KG1 (cell line): ENCODE results near the gene DAPP1.

ENCODE experiments used
- DNase-seq: peaks from one replicate; lab custom pipeline; 2025; lab: John Stamatoyannopoulos, UW

Gene DAPP1

GRCh38 chr4:99853999-99854398 is 37.4 kb downstream of the DAPP1 start:
- DNase-seq, result no peak

DNA sequence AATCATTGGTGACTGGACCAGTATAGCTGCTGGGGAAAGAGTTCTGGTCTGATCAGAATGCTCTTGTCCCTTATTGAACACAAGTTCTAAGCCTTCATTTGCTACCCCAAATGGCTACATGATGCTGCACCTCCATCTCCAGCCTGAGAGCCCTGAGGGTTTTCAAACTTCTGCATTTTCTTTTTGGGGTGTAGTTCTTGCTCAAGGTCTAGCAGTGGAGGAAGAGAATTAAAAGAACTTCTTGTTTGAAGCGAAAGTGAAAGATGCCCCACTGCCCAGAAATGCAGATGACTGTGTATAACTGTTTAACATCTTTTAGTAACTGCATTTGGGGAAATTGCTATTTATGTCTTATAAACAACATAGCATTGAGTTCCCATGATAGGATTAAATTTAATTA is 39.1 kb downstream of the DAPP1 start:
- peak; percentile 35 for DNase-seq

DNA sequence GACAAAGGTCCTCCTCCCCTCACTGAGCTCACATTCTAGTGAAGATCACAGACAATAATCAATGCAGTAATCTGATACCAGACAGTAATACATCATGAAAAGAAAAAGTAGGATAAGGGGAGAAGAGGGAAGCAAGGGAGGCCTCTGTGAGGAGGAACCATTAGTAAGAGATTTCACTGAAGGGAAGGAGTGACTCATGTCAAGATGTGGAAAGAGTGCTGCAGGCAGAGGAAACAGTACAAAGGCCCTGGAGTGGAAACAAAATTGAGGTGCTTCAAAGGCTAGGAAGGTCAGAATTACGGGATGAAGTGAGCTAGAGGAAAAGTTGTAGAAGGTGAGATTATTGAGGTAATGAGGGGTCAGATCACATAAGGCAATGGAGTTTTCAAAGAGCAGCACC is 39.5 kb downstream of the DAPP1 start:
- DNase-seq, result peak; percentile 36

GRCh38 chr4:99857307-99857706 is 40.7 kb downstream of the DAPP1 start:
- peak; percentile 48 for DNase-seq

DNA sequence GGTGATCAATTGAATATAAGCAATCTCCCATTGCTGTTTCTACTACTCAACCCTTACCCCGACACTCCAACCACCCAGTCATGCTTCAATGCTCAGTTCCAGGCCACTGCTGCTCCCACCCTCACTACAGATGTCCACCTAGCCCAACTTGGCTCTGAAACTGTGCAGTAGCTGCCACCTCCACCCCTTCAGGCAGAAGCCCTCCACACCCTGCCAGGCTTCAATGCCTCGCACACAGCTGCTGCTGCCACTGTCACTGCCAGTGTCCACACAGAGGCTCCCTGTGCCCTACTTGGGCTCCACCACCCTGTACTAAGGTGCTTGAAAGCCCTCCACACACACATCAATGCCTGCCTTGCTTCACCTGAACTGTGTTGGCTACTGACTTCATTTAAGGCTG is 43.0 kb downstream of the DAPP1 start:
- no peak for DNase-seq

DNA sequence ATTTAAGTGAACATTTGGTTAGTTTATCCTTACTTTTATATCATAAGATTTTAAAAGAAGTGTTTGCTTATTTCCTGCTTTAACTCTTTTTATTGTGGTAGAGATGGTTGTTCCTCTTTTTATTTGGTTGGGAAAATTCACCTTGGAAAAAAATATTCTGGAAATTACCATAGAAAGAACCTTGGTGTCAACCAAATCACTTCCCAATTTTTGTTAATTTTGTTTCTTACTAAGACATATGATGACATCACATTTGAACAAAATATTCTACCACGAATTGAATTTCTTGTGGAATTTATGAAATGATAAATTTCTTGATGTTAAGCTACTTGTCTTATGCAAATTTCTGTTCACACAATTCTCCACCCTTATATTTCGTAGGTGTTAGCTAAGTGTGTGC is 43.9 kb downstream of the DAPP1 start:
- DNase-seq, result no peak

GRCh38 chr4:99861120-99861905 is 44.7 kb downstream of the DAPP1 start:
- no peak for DNase-seq

DNA sequence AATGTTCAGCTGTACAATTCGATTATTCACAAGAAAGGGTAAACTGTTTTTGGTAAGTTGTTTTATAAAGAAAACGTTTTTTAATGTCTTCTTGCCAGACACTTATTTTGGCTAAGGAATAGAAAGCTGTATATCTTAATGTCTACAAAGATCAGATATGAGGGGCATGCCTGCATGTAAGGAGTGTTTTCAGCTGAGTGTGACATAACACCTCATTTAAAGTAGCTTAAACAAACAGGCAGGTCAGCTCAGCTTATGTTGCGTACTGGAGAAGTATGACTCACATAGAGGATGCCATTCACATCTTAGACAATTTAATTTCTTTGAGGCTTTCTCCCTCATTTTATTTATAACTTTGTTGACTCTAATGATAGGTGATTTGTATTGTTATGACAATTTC is 47.2 kb downstream of the DAPP1 start:
- no peak for DNase-seq

- no peak for DNase-seq
Measured at GRCh38 chr4:99868126-99868596, 51.5 kb downstream of the DAPP1 start.

- no peak for DNase-seq
Measured at GRCh38 chr4:99872570-99872969, 55.9 kb downstream of the DAPP1 start.

- no peak for DNase-seq
Measured at GRCh38 chr4:99875071-99875470, 58.4 kb downstream of the DAPP1 start.

GRCh38 chr4:99876946-99877345 is 60.3 kb downstream of the DAPP1 start:
- DNase-seq, result no peak

- no peak for DNase-seq
Measured at GRCh38 chr4:99878604-99879003, 62.0 kb downstream of the DAPP1 start.

DNA sequence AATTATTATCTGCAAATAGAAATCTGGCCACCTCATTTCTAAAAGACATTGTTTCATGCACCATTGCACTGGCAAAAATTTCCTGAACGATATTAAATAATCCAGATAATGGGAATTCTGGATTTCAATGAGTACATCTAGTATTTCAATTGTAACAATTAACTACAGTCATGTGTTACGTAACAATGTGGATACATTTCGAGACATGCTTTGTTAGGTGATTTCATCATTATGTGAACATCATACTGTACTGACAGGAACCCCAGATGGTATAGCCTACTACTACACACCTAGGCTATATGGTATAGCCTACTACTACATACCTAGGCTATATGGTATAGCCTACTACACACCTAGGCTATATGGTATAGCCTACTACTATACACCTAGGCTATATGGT is 62.8 kb downstream of the DAPP1 start:
- DNase-seq, result no peak

GRCh38 chr4:99885063-99885664 is 68.5 kb downstream of the DAPP1 start:
- DNase-seq, result peak; percentile 9

- no peak for DNase-seq
Measured at GRCh38 chr4:99885687-99886086, 69.1 kb downstream of the DAPP1 start.

GRCh38 chr4:99886146-99886545 is 69.5 kb downstream of the DAPP1 start:
- no peak for DNase-seq

DNA sequence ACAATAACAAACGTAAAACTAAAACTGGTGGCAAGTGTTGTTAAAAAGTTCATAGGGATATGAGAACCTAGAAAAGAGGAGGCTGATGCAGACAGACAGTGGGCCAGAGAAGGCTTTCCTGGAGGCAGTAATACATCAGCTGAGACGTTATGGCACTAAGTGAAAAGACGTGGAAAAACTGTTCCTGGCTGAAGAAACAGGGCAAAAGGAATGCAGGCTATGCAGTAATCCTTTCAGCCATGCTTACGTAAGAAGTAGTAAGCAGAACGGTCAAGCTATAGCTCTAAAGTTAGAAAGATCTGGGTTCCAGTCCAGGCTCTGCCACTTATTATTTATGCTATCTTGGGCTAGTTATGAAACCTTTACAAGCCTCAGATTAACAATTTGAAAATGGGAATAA is 71.2 kb downstream of the DAPP1 start:
- no peak for DNase-seq

DNA sequence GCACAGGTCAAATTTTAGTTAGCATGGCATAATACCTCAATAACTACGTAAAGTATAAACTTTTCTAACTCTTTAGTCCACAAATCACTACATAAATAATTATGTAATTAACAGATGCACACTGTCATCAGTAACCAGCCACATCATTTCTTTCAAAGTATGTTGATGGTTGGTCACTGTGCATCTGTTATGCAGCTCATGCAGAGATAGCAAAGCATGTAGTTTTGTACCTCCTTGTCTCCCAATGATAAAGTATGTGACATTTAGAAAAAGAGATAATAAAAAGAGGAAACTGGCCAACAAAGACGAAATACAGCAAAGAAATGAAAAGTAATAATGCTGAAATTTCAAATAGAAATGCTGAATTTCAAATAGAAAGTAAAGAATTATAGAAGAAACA is 74.7 kb downstream of the DAPP1 start:
- DNase-seq, result no peak

DNA sequence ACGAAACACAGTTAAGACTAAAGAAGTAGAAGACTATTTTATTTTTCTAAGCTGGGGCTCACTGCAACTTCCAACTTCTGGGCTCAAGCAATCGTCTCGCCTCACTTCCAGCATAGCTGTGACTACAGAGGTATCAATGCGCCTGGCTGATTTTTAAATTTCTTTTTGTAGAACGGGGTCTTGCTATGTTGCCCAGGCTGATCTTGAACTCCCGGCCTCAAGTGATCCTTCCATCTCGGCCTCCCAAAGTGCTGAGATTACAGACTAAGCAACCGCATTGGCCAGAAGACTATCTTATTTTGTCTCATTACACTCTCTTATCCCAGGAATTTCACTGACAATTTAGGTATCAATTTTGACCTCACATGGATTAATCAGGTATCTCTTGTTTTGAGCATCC is 76.4 kb downstream of the DAPP1 start:
- DNase-seq, result no peak

DNA sequence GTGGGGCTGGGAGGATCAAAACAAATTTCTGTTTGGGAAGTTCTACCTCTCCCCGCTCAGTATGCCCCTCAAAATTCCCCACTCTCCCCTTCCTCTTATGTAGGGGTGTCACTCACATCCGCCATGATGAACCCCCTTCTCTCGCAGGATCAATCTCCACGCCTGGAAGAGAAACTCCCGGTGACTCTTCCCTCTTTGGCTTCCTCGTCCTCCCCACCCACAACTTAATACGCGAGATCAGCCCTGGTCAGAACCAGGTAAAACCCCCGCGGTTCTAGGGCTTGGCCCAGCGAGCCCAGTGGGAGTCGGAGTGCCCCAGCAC is 77.2 kb downstream of the DAPP1 start:
- DNase-seq, result no peak

DNA sequence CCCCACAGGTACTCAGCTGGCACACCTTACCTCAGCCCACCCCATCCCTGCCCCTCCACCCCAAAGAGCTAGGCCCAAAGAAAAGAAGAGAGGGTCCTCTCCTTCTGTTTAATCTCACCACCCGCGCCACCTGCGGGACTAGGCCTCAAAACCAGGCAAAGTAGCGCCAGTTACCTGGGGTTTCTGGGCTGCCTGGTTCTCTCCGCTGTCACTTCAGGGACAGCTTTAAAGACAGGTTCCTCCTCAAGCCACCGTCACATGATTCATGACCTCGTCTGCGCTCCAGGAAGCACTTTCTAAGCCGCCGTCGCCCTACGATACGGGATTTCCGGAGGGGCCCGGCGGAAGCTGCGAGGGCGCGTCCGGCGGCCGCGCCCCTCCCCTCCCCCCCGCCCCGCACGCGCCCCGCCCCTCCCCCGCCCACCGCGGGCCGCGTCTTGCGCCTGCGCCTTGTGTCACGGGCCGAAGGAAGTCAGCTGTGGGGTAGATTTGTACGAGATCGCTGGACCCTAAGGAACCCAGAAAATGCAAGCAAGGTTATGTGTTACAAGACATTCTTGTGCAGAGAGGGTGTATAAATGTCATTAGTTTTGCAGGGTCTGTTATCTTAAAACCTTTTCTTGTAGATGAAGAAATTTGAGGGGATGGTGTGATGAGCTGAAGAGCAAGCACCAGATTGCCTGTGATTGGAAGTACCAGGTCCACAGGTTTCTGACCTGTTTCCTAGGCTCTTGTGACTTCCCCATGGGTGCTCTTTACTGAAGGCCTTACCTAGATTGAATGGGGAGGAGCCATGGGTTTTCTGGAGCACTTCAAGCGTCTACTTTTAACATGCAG is 77.8 kb downstream of the DAPP1 start, which contains the start of gene LAMTOR3:
LAMTOR3 (minus strand) TSS at position 267 of the 837 bp plus-strand sequence. CDS start 464 bp downstream, outside the sequence.
- peak; percentile 69 for DNase-seq

GRCh38 chr4:99894998-99895397 is 78.4 kb downstream of the DAPP1 start:
- no peak for DNase-seq
